Epithelial cell of esophagus (primary cell): ENCODE measurements around the gene NEK2.

Experiments
- DNase-seq: peaks from one replicate; pipeline ENCODE4 v3.0.0; 2010; ENCODE audit warnings: low read depth
- H3K4me3 ChIP-seq: 2 replicates; pipeline ENCODE4 v1.5.1; 2011; ENCODE audit warnings: mild to moderate bottlenecking, low read length, control low read depth
- CTCF ChIP-seq: IDR thresholded peaks from 2 replicates; pipeline ENCODE4 v1.5.1; 2011; ENCODE audit warnings: low read depth, mild to moderate bottlenecking, low read length, control low read depth, inconsistent platforms; ENCODE audit not compliant: insufficient read depth; ENCODE audit errors: missing control alignments

The NEK2 gene

GRCh38 chr1:211633524-211633846 lies 41.9 kb downstream of the NEK2 start:
- DNase-seq, result no peak
- no peak overlapping the region for H3K4me3 ChIP-seq
- TF ChIP-seq CTCF, result no peak

GRCh38 chr1:211632808-211633523 lies 42.5 kb downstream of the NEK2 start:
- TF ChIP-seq CTCF, result no peak
- DNase-seq, result no peak
- no peak overlapping the region for H3K4me3 ChIP-seq

- H3K4me3 ChIP-seq, result no peak overlapping the region
- no peak for DNase-seq
These were observed 43.2 kb downstream of the NEK2 start for GRCh38 chr1:211632117-211632807.

GRCh38 chr1:211631168-211631567 lies 44.3 kb downstream of the NEK2 start:
- no peak overlapping the region for H3K4me3 ChIP-seq
- no peak for TF ChIP-seq CTCF
- no peak for DNase-seq

More at GRCh38 chr1:211632117-211632807, 43.2 kb downstream of the NEK2 start:
- no peak for TF ChIP-seq CTCF

GRCh38 chr1:211630236-211631081 lies 45.0 kb downstream of the NEK2 start:
- TF ChIP-seq CTCF, result no peak
- H3K4me3 ChIP-seq, result no peak overlapping the region
- peak; percentile 26 for DNase-seq

- no peak for TF ChIP-seq CTCF
These were observed 47.0 kb downstream of the NEK2 start for GRCh38 chr1:211628417-211628816.

More at GRCh38 chr1:211628417-211628816, 47.0 kb downstream of the NEK2 start:
- DNase-seq, result no peak
- H3K4me3 ChIP-seq, result no peak overlapping the region
